HCT116 (cell line): ENCODE data around the gene ASPG. TPM values are rescaled to one million over a fixed set of nuclear protein-coding genes. Genes with fewer than 3 reads are reported as not detected.

Experiments used
- ATAC-seq: fragments of 200-7000 bp; cut with Tn5 transposase; 2 replicates; pipeline ENCODE4 v1.9.1; 2020; ENCODE audit warnings: mild to moderate bottlenecking, moderate library complexity
- BruUV-seq: library from RNA; stranded (reverse); fragments of 400-500 nt; replicated peaks from 2 replicates; lab custom pipeline; 2021; lab: Mats Ljungman, UMichigan
- CTCF ChIA-PET: fragments of 300-600 bp; sonication (Branson Sonifier 250); formaldehyde crosslinking; loops from one replicate; lab custom pipeline; 2021; ENCODE audit warnings: antibody characterized with exemption; lab: Charles Lee
- POLR2A ChIA-PET: fragments of 300-600, 350-600 bp; sonication (Branson Sonifier 250); formaldehyde crosslinking; loops from one replicate; lab custom pipeline; 2021; ENCODE audit warnings: antibody characterized with exemption; lab: Charles Lee
- RAD21 ChIA-PET, 2 experiments: fragments of 300-600 bp; sonication (Branson Sonifier 250); formaldehyde crosslinking; loops; one replicate each; lab custom pipeline; 2023; ENCODE audit warnings: low total read pairs in 2 of 2; ENCODE audit not compliant: uncharacterized antibody in 2 of 2, unreplicated experiment in 2 of 2, low non-redundant PET in 1 of 2; lab: Charles Lee
- DNase-seq: peaks from one replicate; pipeline ENCODE4 v3.0.0-alpha.2; 2010; ENCODE audit warnings: low read depth, low spot score
- H2AFZ ChIP-seq: fragments of 200-600 bp; shearing (Covaris generic), sonication (generic); 2 replicates; pipeline ENCODE4 v1.6.1; 2017; ENCODE audit warnings: low read depth, mixed run types, mixed read lengths, antibody characterized with exemption, low read length; ENCODE audit not compliant: poor library complexity, severe bottlenecking
- H3K27ac ChIP-seq: 2 replicates; pipeline ENCODE4 v1.5.1; 2012; ENCODE audit warnings: low read depth, low read length
- H3K27me3 ChIP-seq: fragments of 200-600 bp; sonication (generic); 2 replicates; pipeline ENCODE4 v1.6.1; 2016; ENCODE audit warnings: mixed run types, low read length, mixed read lengths; ENCODE audit not compliant: insufficient read depth
- H3K36me3 ChIP-seq, 2 experiments: fragments of 200-500 bp in 1 of 2; fragments of 200-600 bp in 1 of 2; sonication (Bioruptor generic) in 1 of 2; sonication (generic) in 1 of 2; 2 replicates each; pipeline versions ENCODE4 v1.5.1 to v1.6.1; 2014 to 2016; ENCODE audit warnings: low read length in 2 of 2, inconsistent platforms in 1 of 2, mixed read lengths in 1 of 2, mixed run types in 1 of 2; ENCODE audit not compliant: insufficient read depth in 2 of 2, control insufficient read depth in 1 of 2
- H3K4me1 ChIP-seq, 2 experiments: fragments of 200-600 bp in 1 of 2; sonication (generic) in 1 of 2; 2 replicates each; pipeline versions ENCODE4 v1.5.1 to v1.6.1; 2012 to 2017; ENCODE audit warnings: low read length in 2 of 2, inconsistent platforms in 1 of 2, mild to moderate bottlenecking in 1 of 2, mixed read lengths in 1 of 2, mixed run types in 1 of 2, moderate library complexity in 1 of 2; ENCODE audit not compliant: insufficient read depth in 2 of 2, control insufficient read depth in 1 of 2
- H3K4me2 ChIP-seq: fragments of 200-600 bp; sonication (generic); 2 replicates; pipeline ENCODE4 v1.6.1; 2017; ENCODE audit warnings: mixed run types, low read length, mixed read lengths
- H3K4me3 ChIP-seq, 2 experiments: fragments of 200-600 bp in 1 of 2; sonication (generic) in 1 of 2; replicated peaks in 1 of 2; 2 replicates each; pipeline ENCODE4 v1.5.1; 2011 to 2016; ENCODE audit warnings: low read length in 2 of 2, control low read depth in 1 of 2, low read depth in 1 of 2, mild to moderate bottlenecking in 1 of 2, mixed read lengths in 1 of 2, mixed run types in 1 of 2
- H3K79me2 ChIP-seq: fragments of 200-600 bp; sonication (generic); 2 replicates; pipeline ENCODE4 v1.6.1; 2017; ENCODE audit warnings: mild to moderate bottlenecking, mixed run types, low read length, moderate library complexity, mixed read lengths; ENCODE audit not compliant: insufficient read depth
- H3K9ac ChIP-seq: fragments of 200-600 bp; sonication (generic); 2 replicates; pipeline ENCODE4 v1.6.1; 2016; ENCODE audit warnings: low read length, mixed read lengths
- H3K9me2 ChIP-seq: fragments of 200-600 bp; sonication (generic), shearing (Covaris generic); 2 replicates; pipeline ENCODE4 v1.6.1; 2017; ENCODE audit warnings: mixed run types, mild to moderate bottlenecking, moderate library complexity; ENCODE audit not compliant: insufficient read depth
- H3K9me3 ChIP-seq, 2 experiments: fragments of 200-500 bp in 1 of 2; fragments of 200-600 bp in 1 of 2; sonication (Bioruptor generic) in 1 of 2; sonication (generic) in 1 of 2; 2 replicates each; pipeline ENCODE4 v1.6.1; 2014 to 2017; ENCODE audit warnings: low read length in 2 of 2, mixed read lengths in 2 of 2, inconsistent platforms in 1 of 2, low read depth in 1 of 2, mild to moderate bottlenecking in 1 of 2, mixed run types in 1 of 2, moderate library complexity in 1 of 2; ENCODE audit not compliant: control insufficient read depth in 1 of 2, insufficient read depth in 1 of 2
- H4K20me1 ChIP-seq: fragments of 200-600 bp; sonication (generic), shearing (Covaris generic); 2 replicates; pipeline ENCODE4 v1.6.1; 2017; ENCODE audit warnings: mixed run types, mild to moderate bottlenecking, moderate library complexity; ENCODE audit not compliant: insufficient read depth
- ATF3 ChIP-seq: IDR thresholded peaks from 2 replicates; pipeline ENCODE4 v1.6.1; 2012
- CEBPB ChIP-seq: IDR thresholded peaks from 2 replicates; pipeline ENCODE4 v1.6.1; 2012; ENCODE audit warnings: low read depth
- CTCF ChIP-seq, 3 experiments: fragments of 200-600 bp in 1 of 3; sonication (generic) in 1 of 3; IDR thresholded peaks in 2 of 3; conservative IDR thresholded peaks in 1 of 3; 2 replicates each; pipeline ENCODE4 v1.5.1; 2012 to 2017; ENCODE audit warnings: low read depth in 2 of 3, low read length in 2 of 3, antibody characterized with exemption in 1 of 3, borderline replicate concordance in 1 of 3, control low read depth in 1 of 3, mild to moderate bottlenecking in 1 of 3, mixed read lengths in 1 of 3, mixed run types in 1 of 3, moderate library complexity in 1 of 3; ENCODE audit not compliant: insufficient read depth in 1 of 3
- ELF1 ChIP-seq: IDR thresholded peaks from 2 replicates; pipeline ENCODE4 v1.6.1; 2012; ENCODE audit warnings: low read depth, borderline replicate concordance
- EZH2 ChIP-seq: fragments of 200-600 bp; sonication (generic); IDR thresholded peaks from 2 replicates; pipeline ENCODE4 v1.6.1; 2017; ENCODE audit warnings: antibody characterized with exemption, mixed run types
- EZH2phosphoT487 ChIP-seq: fragments of 200-600 bp; IDR thresholded peaks from 2 replicates; pipeline ENCODE4 v1.6.1; 2018; ENCODE audit warnings: antibody characterized with exemption, borderline replicate concordance
- FOSL1 ChIP-seq: IDR thresholded peaks from 2 replicates; pipeline ENCODE4 v1.6.1; 2012; ENCODE audit warnings: low read depth
- JUND ChIP-seq: IDR thresholded peaks from 2 replicates; pipeline ENCODE4 v1.6.1; 2012
- POLR2AphosphoS5 ChIP-seq: IDR thresholded peaks from 2 replicates; pipeline ENCODE4 v1.6.1; 2011; ENCODE audit warnings: mild to moderate bottlenecking, low read depth, low read length, moderate library complexity
- SP1 ChIP-seq: IDR thresholded peaks from 2 replicates; pipeline ENCODE4 v1.6.1; 2012; ENCODE audit warnings: low read depth
- TCF7L2 ChIP-seq: IDR thresholded peaks from 2 replicates; pipeline ENCODE4 v1.7.0; 2011; ENCODE audit warnings: borderline replicate concordance, inconsistent platforms; ENCODE audit not compliant: insufficient read depth, insufficient read length; ENCODE audit errors: extremely low read depth
- YY1 ChIP-seq: IDR thresholded peaks from 2 replicates; pipeline ENCODE4 v1.6.1; 2011; ENCODE audit warnings: low read length, low read depth, moderate library complexity, mild to moderate bottlenecking; ENCODE audit not compliant: insufficient replicate concordance; ENCODE audit errors: extremely low read depth
- ZBTB33 ChIP-seq: IDR thresholded peaks from 2 replicates; pipeline ENCODE4 v1.6.1; 2011; ENCODE audit warnings: mild to moderate bottlenecking, low read length, moderate library complexity; ENCODE audit not compliant: insufficient replicate concordance; ENCODE audit errors: extremely low read depth
- ZFX ChIP-seq: fragments of 450-650 bp; IDR thresholded peaks from 2 replicates; pipeline ENCODE4 v1.6.1; 2017
- ZNF274 ChIP-seq: fragments of 200-500 bp; sonication (Bioruptor generic); IDR thresholded peaks from 2 replicates; pipeline ENCODE4 v1.6.1; 2014; ENCODE audit warnings: mild to moderate bottlenecking, low read depth, low read length, inconsistent platforms
- intact Hi-C: fragments of 100-400 bp; cut with micrococcal nuclease; formaldehyde crosslinking; loops from 2 replicates; pipeline ENCODE4 v1.10.0; 2022
- total RNA-seq: library from RNA; stranded (reverse); gene quantifications from one replicate; pipeline ENCODE4 v1.2.1, GENCODE V29; 2021; ENCODE audit not compliant: unreplicated experiment

The ASPG gene
- total RNA-seq, 1 experiment from 2014 or later: not detected

GRCh38 chr14:104135904-104136471, 50.5 kb downstream of the ASPG start:
- ChIA-PET RAD21 (no interaction called here), POLR2A (no interaction called here), CTCF (no interaction called here)

More at GRCh38 chr14:104135904-104136471, 50.5 kb downstream of the ASPG start:
- Histone ChIP-seq H4K20me1 (no peaks in the 10 kb centered on the region), H2AFZ (no peak overlapping the region)
- TF ChIP-seq EZH2 (no peak), TCF7L2 (no peak), ELF1 (no peak), SP1 (no peak), POLR2AphosphoS5 (no peak), EZH2phosphoT487 (no peak), CEBPB (no peak), ZBTB33 (no peak), ZFX (no peak), JUND (no peak), FOSL1 (no peak), CTCF (IDR thresholded peaks at IDR 0.05 in 2 of 3, conservative IDR thresholded peaks at IDR 0.05 in 1 of 3; ENCODE audit: borderline replicate concordance in 1 of 3, insufficient read depth in 1 of 3, low read depth in 2 of 3, low read length in 2 of 3) (no peak), ZNF274 (no peak), YY1 (no peak), ATF3 (no peak)
- TF ChIP-seq, all 23 proteins: peak for 0
- Histone ChIP-seq H3K9ac (no peak overlapping the region), H3K27me3 (no peaks in the 10 kb centered on the region), H3K4me3 (no peak overlapping the region), H3K9me2 (no peaks in the 10 kb centered on the region), H3K4me2 (no peak overlapping the region), H3K27ac (no peak overlapping the region; the same call in 1 of the 2 replicates), H3K36me3 (no peaks in the 10 kb centered on the region), H3K9me3 (no peaks in the 10 kb centered on the region), H3K79me2 (peaks cover 13% of the 10 kb centered on the region; the same call in 1 of the 2 replicates), H3K4me1 (peaks cover 10 to 29% of the 10 kb centered on the region in 2 experiments; a peak in 3 of 4 replicates)
- BruUV-seq: no TSS peak
- DNase-seq (no peak), ATAC-seq (no peak)
- intact Hi-C loops: loop anchor here (10.0 kb wide), 1 partner anchor 331 kb away; no protein-coding TSS in a partner anchor
